Eye (tissue), 1 donor: Measurements from ENCODE around the gene VAMP2.

Source experiments
- DNase-seq: peaks from one replicate; pipeline ENCODE4 v3.0.0-alpha.2; 2015

Gene VAMP2

GRCh38 chr17:8121407-8121680, 41.4 kb downstream of the VAMP2 start:
- DNase-seq = no peak

DNA sequence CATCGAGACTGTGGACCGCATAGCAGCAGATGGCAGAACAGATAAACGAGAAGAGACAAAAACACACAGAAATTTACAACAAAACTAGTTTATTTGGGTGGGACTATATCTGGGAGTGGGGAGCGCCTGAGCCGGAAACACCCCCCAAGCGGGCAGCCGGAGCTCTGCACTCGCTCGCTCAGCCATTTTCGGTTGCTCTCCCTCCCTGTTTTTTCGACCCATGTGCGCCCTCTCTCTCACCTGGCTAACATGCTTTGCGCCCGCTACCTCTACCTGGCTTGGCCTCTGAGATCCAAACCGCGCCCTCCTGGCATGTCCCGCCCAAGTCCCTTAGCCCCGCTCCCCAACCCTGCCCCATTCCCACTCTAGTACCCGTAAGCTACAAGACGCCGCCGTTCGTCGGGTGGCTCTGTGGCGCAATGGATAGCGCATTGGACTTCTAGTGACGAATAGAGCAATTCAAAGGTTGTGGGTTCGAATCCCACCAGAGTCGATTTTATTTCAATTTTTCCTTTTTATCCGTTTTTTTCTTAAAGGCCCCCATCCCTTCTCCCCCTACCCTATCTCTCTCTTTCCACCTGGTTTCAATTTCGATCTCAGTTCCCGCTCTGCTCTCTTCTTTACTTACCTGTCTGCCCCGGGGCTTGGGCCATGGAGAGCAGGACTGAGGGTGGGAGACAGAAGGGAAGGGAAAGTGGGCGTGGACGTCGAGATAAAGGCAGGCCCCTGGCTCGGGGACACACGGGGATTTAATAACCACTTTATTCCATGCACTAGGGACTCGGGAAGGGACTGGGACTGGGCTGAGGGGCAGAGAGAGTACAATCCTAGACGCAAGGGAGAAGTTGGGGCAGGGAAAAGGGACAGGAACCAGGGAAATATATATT, 42.0 kb downstream of the VAMP2 start:
- DNase-seq = peak; percentile 79

GRCh38 chr17:8119581-8120519, 42.9 kb downstream of the VAMP2 start:
- peak; percentile 100 for DNase-seq

DNA sequence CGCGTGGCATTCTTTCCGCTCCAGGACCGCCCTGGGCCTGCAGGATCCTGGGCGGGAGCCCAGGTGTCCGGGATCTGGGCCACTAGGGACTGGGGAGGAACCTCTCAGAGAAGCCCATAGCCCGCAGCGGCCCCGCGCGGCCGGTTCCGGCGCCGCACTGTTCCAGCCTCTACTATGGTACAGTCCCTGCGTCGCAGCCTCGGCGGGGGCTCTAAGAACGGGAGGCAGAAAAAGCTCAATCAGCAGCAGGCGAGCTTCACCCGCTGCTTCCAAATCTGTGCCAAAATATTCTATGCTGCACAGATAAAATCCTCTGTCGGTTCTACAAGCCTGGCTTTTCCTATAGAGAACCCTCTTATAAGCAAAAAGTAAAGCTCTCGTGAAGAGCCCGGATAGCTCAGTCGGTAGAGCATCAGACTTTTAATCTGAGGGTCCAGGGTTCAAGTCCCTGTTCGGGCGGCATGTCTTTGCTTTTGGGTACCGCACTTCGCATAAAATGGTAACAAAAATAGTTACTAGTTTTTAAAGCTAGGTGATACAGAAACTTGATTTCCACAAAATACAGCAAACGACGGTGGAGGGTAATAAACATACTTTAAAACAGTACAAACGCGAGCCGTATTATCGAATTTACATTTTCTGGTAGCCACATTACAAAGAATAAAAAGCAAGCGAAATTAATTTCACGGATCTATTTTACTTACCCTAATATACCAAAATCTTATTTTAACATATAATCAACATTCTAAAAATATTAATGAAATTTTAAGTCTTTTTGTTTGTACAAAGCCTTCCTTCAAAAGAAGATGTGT, 43.8 kb downstream of the VAMP2 start:
- DNase-seq = peak; percentile 98

- peak; percentile 59 for DNase-seq
Observed at GRCh38 chr17:8117980-8118768, 44.6 kb downstream of the VAMP2 start, which contains the start of gene ALOXE3. TSS of gene ALOXE3 (minus strand) at chr17:8118514. CDS start at chr17:8117990, 524 bp downstream.

DNA sequence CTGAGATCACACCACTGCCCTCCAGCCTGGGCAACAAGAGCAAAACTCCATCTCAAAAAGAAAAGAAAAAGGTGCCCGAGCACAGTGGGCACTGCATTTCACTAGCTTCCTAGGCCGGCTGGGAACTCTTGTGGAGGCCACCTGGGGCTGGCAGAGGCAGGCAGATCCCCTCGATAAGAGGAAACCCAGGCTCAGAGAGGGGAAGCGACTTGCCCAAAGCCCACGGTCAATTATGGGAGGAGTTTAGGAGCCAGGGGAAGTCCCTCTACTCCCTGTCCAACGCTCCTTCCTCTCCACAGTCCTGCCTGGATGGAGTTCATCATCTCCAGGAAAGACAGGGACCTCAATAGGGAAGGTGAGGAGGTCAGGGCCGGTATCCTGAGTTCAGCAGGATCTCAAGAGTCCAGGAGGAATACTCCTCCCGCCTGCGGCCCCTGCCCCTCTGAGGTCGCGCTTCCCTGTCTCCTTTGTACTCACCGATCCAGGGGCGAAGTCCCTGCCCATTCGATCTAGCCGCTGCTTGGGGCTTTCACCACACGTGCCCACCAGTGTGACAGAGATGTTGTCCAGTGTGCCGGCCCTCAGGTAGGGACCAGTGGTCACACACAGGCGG, 45.3 kb downstream of the VAMP2 start:
- peak; percentile 33 for DNase-seq

GRCh38 chr17:8116776-8117175, 46.0 kb downstream of the VAMP2 start:
- no peak for DNase-seq

GRCh38 chr17:8110907-8111306, 51.8 kb downstream of the VAMP2 start:
- DNase-seq = no peak

- DNase-seq = no peak
Observed at GRCh38 chr17:8110456-8110804, 52.3 kb downstream of the VAMP2 start.

- DNase-seq = peak; percentile 70
Observed at GRCh38 chr17:8109661-8110455, 52.9 kb downstream of the VAMP2 start.
